ENCODE results near the gene UPF1.
A peak's percentile ranks its signal among the peaks of the same experiment; 100 is the strongest.

UPF1 gene

GRCh38 chr19:18879579-18880373 is 48.0 kb downstream of the UPF1 start (continued):
- TF ChIP-seq ZNF274 (IDR thresholded peaks at IDR 0.05; ENCODE audit: low read length): no peak
- TF ChIP-seq ZNF274 (tag by site-specific recombination; IDR thresholded peaks at IDR 0.05; ENCODE audit: borderline replicate concordance): no peak
- TF ChIP-seq ZNF521 (tag by site-specific recombination; IDR thresholded peaks at IDR 0.05): no peak
- TF ChIP-seq BCL6B (tag by site-specific recombination; IDR thresholded peaks at IDR 0.05): no peak
- no peak for TF ChIP-seq ZNF623 (tag by site-specific recombination; IDR thresholded peaks at IDR 0.05)
- no peak for TF ChIP-seq TCF7L2 (IDR thresholded peaks at IDR 0.05; ENCODE audit: borderline replicate concordance, low read depth, low read length)
- TF ChIP-seq KLF10 (tag by site-specific recombination; IDR thresholded peaks at IDR 0.05): peak; percentile 67; the same call in 1 of the 2 replicates
- TF ChIP-seq ZNF157 (tag by site-specific recombination; IDR thresholded peaks at IDR 0.05): no peak
- no peak for TF ChIP-seq HOXA7 (CRISPR knock-in tag; IDR thresholded peaks at IDR 0.05; ENCODE audit: borderline replicate concordance)
- no peak for TF ChIP-seq ZNF37A (tag by site-specific recombination; IDR thresholded peaks at IDR 0.05)
- 0 out of 2 replicates have a peak, but pooled peaks have one; percentile 44 for TF ChIP-seq KLF16 (tag by site-specific recombination; IDR thresholded peaks at IDR 0.05)

- H3K9me3 ChIP-seq (ENCODE audit: control insufficient read depth, insufficient read depth, low read depth, low read length): no peaks in the 10 kb centered on the region
- no peaks in the 10 kb centered on the region for H3K4me1 ChIP-seq (ENCODE audit: control insufficient read depth, insufficient read depth, low read length)
- TF ChIP-seq ZNF623 (tag by site-specific recombination; IDR thresholded peaks at IDR 0.05) (peak; percentile 96), ZNF654 (tag by site-specific recombination; IDR thresholded peaks at IDR 0.05; ENCODE audit: low read depth) (no peak)
- H3K27ac ChIP-seq (ENCODE audit: extremely low read depth, low read depth, low read length): no peak overlapping the region
- POLR2A ChIA-PET: interaction anchor here (1.5 kb wide), 1 partner anchor 12 kb away, joined by 4 read pairs; no protein-coding TSS in a partner anchor
- no peak overlapping the region for H3K4me3 ChIP-seq (ENCODE audit: low read depth, low read length)
- peaks cover 15 to 66% of the 10 kb centered on the region in 2 experiments; a peak in 2 of 3 replicates for H3K36me3 ChIP-seq (ENCODE audit: control insufficient read depth in 2 of 2, insufficient read depth in 1 of 2, low read length in 2 of 2)
- CTCF ChIA-PET: no interaction called here
Observed at GRCh38 chr19:18881491-18881890, 49.7 kb downstream of the UPF1 start.

- Histone ChIP-seq H3K36me3 (ENCODE audit: control insufficient read depth in 2 of 2, insufficient read depth in 1 of 2, low read length in 2 of 2) (peaks cover 15 to 52% of the 10 kb centered on the region in 2 experiments; a peak in 2 of 3 replicates), H3K4me1 (ENCODE audit: control insufficient read depth, insufficient read depth, low read length) (no peaks in the 10 kb centered on the region), H3K27ac (ENCODE audit: extremely low read depth, low read depth, low read length) (no peak overlapping the region), H3K9me3 (ENCODE audit: control insufficient read depth, insufficient read depth, low read depth, low read length) (no peaks in the 10 kb centered on the region), H3K4me3 (ENCODE audit: low read depth, low read length) (no peak overlapping the region)
- CTCF ChIA-PET: interaction anchor here (0.7 to 1.1 kb wide), 2 partner anchors 17 to 291 kb away, joined by 3 read pairs; no protein-coding TSS in a partner anchor
- TF ChIP-seq ZSCAN16 (tag by site-specific recombination; IDR thresholded peaks at IDR 0.05) (no peak), KLF1 (tag by site-specific recombination; IDR thresholded peaks at IDR 0.05) (peak; percentile 67)
- POLR2A ChIA-PET: no interaction called here
Observed at GRCh38 chr19:18883526-18884304, 52.0 kb downstream of the UPF1 start.

GRCh38 chr19:18886972-18887371 is 55.2 kb downstream of the UPF1 start:
- H3K4me1 ChIP-seq (ENCODE audit: control insufficient read depth, insufficient read depth, low read length): no peaks in the 10 kb centered on the region
- ChIA-PET POLR2A (no interaction called here), CTCF (interaction anchor here (0.7 kb wide), 1 partner anchor 120 kb away, joined by 3 read pairs; no protein-coding TSS in a partner anchor)
- H3K9me3 ChIP-seq (ENCODE audit: control insufficient read depth, insufficient read depth, low read depth, low read length): no peaks in the 10 kb centered on the region
- no peak overlapping the region for H3K4me3 ChIP-seq (ENCODE audit: low read depth, low read length)
- peaks cover 3 to 43% of the 10 kb centered on the region in 2 experiments; a peak in 2 of 3 replicates for H3K36me3 ChIP-seq (ENCODE audit: control insufficient read depth in 2 of 2, insufficient read depth in 1 of 2, low read length in 2 of 2)
- H3K27ac ChIP-seq (ENCODE audit: extremely low read depth, low read depth, low read length): no peak overlapping the region
- TF ChIP-seq ZNF146 (tag by site-specific recombination; IDR thresholded peaks at IDR 0.05) (peak; percentile 100), ZNF48 (tag by site-specific recombination; IDR thresholded peaks at IDR 0.05) (no peak), RBAK (tag by site-specific recombination; IDR thresholded peaks at IDR 0.05) (no peak), ZNF366 (tag by site-specific recombination; conservative IDR thresholded peaks at IDR 0.05) (no peak), KLF17 (tag by site-specific recombination; IDR thresholded peaks at IDR 0.05) (no peak), ZNF548 (tag by site-specific recombination; IDR thresholded peaks at IDR 0.05) (no peak), ZNF214 (tag by site-specific recombination; IDR thresholded peaks at IDR 0.05; ENCODE audit: borderline replicate concordance) (no peak), ZNF514 (tag by site-specific recombination; IDR thresholded peaks at IDR 0.05) (no peak), IKZF3 (tag by site-specific recombination; IDR thresholded peaks at IDR 0.05) (no peak), ZNF280D (tag by site-specific recombination; IDR thresholded peaks at IDR 0.05) (peak; percentile 67; the same call in 1 of the 2 replicates)

Data from HEK293 (cell line).